GM21825 (cell line): ENCODE data around the gene MAPK8IP1.

Experiments
- ATAC-seq: cut with Tn5 transposase; IDR thresholded peaks from one replicate; pipeline ENCODE4 v1.9.1; 2021; ENCODE audit warnings: mild to moderate bottlenecking, moderate library complexity; ENCODE audit not compliant: unreplicated experiment

MAPK8IP1 gene

DNA sequence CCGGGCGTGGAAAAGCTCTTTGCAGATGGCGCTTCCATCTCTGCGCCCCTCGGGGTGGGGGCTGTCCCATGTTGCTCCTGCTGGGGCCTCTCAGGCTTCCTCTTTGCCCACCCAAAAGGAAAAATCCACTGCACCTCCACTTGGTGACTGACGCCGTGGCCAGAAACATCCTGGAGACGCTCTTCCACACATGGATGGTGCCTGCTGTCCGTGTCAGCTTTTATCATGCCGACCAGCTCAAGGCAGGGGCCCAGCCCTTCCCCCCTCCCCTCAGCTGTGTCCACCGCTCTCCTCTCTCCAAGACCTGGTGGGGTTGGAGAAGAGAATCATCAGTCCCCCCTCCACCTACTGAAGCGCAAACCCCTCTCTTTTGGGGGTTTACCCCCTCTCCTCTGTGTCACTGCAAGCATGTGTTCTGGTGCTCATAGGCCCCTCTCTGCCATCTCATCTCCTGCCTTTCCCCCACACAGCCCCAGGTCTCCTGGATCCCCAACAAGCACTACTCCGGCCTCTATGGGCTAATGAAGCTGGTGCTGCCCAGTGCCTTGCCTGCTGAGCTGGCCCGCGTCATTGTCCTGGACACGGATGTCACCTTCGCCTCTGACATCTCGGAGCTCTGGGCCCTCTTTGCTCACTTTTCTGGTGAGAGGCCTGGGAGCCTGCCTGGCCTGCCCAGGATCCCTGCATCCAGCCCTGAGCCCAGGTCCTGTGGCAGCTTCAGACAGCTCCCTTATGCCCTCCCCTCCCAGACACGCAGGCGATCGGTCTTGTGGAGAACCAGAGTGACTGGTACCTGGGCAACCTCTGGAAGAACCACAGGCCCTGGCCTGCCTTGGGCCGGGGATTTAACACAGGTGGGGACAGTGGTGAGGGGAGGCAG, 38.8 kb downstream of the MAPK8IP1 start:
- no peak for ATAC-seq

DNA sequence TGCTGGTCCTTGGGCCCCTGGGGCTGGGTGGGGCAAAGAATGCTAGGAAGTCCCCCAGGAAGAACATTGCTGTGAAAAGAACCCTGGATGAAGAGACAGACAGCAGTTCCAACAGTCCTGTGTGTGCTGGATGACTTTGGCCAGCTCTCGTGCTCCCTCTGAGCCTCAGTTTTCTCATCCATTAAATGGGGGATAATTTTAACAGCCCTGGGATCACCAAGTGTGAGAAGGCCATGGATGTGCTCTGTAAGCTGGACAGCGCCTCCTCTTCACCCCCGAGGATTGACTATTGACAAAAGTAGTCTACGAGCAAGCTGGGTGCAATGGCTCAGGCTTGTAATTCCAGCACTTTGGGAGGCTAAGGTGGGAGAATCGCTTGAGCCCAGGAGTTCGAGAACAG, 39.5 kb downstream of the MAPK8IP1 start:
- ATAC-seq = no peak

DNA sequence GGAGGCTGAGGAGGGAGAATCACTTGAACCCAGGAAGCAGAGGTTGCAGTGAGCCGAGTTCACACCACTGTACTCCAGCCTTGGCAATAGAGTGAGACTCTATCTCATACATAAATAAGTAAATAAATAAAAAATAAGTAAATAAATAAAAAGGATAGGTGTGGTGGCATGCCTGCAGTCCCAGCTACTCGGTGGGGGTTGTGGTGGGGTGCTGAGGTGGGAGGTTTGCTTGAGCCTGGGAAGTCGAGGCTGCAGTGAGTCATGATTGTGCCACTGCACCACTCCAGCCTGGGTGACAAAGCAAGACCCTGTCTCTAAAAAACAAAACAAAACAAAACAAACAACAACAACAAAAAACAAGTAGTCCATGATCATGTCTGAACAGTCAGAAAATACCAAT, 40.1 kb downstream of the MAPK8IP1 start:
- ATAC-seq = no peak

- ATAC-seq = no peak
These were observed 40.5 kb downstream of the MAPK8IP1 start for GRCh38 chr11:45926001-45926401.

DNA sequence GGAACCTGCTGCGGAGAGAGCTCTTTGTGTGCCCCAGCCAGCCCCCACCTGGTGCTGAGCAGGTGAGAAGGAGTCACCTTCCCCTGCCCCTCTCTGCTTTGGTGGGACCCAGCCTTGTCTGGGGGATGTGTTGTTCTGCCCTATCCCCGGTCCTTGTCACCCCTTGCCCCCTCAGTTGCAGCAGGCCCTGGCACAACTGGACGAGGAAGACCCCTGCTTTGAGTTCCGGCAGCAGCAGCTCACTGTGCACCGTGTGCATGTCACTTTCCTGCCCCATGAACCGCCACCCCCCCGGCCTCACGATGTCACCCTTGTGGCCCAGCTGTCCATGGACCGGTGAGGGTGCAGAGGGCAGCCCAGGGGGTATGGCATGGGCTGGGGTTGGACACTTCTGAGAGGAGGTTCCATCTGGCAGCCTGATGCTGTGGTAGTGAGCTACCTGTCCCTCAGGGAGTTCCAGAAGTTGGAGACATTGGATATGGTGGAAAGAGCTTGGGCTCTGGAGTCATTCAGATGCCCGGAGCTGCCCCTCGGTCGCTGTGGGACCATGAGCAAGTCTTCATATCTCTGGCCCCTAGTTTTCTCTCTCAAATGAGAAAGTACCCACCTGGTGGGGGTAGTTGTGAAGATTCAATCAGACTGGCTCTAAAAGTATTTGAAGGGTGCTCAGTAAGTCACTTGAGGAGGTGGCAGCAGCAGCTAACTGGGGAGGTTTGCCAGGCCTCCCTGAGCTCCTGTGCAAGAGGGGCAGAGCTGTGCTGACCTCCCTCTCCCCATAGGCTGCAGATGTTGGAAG, 41.3 kb downstream of the MAPK8IP1 start:
- ATAC-seq = no peak

GRCh38 chr11:45927332-45927683, 41.9 kb downstream of the MAPK8IP1 start:
- ATAC-seq = no peak

GRCh38 chr11:45927684-45928413, 42.4 kb downstream of the MAPK8IP1 start:
- ATAC-seq = no peak

GRCh38 chr11:45928535-45929215, 43.2 kb downstream of the MAPK8IP1 start:
- no peak for ATAC-seq

DNA sequence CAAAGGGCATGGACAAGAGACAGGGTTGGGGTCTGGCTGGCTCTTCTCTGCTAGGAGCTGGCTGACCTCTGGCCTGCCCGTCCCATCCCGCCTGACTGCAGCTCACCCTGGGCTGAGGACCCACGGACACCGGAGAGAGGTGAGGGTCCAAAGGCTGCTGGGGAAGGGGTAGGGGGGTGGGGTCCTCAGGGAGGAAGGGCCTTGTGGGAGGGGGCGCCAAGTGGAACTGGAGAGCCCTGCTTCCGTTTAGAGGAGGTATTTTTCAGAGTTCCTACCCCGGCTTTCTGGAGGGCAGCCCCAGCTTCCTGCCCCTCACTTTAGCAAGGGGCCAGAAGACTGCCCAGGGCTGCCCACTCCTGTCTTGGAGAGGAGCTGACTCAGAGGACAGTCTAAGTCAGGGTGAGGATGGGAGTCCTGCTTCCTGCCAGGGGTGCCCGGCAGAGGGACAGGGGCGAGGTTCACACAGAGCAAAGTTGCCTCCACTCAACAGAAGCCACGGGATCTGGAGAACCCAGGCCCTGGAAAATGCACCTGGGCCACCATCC, 44.1 kb downstream of the MAPK8IP1 start:
- no peak for ATAC-seq

DNA sequence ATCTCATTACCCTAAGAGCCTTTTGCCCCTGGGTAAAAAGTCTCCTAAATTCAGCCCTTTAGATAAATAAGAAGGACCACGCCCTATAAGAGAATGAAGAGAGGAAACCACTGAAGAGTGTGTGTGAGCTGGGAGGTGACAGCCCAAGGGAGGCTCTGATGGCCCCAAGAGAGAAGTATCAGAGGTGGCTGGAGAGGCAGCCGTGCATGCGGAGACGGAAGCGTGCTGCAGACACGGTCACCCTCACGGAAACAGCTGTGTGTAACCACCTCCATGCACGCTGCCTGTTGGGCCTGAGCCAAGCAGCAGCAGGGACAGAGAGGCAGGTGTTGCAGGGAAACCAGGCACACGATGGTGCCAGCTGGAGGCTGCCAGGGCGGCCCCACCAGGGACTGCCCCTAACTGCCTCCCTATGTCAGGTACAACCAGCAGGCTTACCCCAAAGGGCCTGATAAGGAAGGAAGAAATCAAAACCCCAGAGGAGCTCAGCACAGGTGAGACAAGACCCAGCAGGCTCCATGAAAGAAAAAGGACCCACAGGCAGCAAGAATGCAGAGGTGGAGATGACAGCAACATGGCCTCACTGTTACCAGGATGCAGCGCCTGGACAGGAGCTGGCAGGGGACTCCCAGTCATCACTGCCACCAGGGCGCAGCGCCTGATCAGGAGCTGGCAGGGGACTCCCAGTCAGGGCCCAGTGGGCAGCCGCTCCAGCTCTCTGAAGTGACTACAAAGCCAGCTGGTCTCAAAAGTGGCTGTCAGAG, 44.8 kb downstream of the MAPK8IP1 start:
- peak; percentile 86 for ATAC-seq

DNA sequence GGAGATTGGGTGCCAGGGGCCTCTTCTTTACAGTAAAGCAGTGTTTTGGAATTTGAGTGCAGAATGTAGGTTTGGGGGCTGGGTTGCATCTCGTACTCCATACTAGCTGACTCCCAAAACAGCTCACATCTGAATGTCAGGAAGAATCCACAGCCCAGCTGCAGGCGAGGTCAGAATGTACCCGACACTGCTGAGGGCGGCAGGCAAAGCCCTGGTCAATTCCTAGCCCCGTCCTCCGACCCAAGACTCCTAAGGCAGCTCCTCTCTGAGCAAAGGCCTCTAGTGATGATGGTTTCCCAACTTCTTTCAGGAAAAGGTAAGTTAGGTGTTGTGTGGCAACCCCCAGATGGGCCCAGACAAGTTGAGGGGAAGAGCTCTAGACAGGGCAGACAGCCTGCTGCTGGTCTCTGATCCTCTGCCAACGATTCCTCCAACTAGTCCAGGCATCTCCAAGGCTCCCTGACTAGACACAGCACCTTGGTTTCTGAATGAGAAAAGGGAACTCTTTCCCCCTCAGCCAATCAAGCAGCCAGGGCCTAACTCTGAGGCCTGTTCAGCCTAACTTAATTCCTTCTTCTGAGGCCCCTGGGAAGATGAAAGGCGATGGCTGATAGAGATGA, 45.6 kb downstream of the MAPK8IP1 start:
- ATAC-seq = no peak

GRCh38 chr11:45931739-45932138, 46.3 kb downstream of the MAPK8IP1 start:
- no peak for ATAC-seq

- ATAC-seq = no peak
These were observed 46.8 kb downstream of the MAPK8IP1 start for GRCh38 chr11:45932217-45932616.

DNA sequence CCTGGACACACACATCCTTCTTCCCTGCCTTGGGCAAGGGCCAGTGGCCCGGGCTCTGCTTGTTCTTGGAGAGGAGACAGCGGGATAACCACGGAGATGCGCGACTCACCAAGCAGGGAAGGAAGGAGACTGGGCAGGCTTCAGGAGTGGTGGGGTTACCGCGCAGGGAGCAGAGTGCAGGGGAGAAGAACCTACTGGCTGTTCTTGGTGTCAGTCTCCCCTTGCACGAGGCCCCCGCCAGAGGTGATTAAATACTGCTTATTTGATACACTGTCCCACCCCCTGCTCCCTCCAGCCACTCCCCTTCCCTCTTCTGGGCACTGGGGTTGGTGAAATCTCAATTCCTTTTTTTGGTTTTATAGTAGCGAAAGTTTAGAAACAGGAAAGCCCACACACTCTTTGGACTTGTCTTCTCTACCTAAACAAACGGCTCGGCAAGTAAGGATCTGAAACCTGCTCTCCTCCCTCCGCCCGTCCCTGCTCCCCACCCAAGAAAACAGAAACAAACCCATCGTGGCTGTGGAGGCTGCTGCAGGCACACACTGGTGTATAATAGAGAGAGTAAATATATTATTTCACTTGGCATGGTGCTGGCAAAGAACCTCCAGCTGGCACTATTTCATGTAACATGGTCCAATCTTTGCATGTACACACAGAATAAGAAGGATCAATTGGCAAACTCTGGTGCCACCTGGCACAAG, 47.8 kb downstream of the MAPK8IP1 start:
- no peak for ATAC-seq

GRCh38 chr11:45933846-45934579, 48.6 kb downstream of the MAPK8IP1 start:
- no peak for ATAC-seq

DNA sequence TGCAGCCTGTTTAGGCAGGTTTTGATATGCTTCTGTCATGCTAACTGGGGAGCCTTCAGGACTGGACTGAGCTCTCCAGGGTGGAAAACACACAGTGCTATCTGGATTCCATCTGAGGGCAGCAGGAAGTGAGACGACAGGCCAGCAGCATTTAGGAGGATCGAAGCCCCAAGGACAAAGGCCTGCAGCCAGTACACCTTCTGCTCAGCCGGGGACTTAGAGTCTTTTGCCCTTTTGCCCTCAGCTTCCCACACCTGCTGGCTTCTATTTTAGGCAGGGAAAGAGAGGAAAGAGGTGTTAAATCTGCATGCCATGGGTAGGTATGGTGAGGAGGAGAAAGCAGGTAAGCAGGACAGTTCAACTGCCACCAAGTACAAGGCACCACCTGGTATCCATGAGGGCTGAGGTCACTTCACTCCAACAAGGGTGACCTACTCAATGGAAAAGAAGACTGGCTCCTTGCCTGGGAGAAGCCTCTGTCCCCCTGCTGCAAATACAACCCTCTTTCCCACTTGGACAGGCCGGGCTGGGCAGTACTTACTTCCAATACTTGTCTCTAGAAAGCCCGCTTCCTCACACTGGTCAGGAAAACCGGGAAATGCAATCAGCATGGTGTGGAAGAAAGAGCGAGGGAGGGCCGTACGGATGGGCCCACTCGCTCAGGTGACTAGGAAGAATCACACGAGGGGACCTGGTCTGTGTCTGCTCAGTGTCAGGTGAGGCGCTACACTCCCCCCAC, 49.3 kb downstream of the MAPK8IP1 start:
- no peak for ATAC-seq

DNA sequence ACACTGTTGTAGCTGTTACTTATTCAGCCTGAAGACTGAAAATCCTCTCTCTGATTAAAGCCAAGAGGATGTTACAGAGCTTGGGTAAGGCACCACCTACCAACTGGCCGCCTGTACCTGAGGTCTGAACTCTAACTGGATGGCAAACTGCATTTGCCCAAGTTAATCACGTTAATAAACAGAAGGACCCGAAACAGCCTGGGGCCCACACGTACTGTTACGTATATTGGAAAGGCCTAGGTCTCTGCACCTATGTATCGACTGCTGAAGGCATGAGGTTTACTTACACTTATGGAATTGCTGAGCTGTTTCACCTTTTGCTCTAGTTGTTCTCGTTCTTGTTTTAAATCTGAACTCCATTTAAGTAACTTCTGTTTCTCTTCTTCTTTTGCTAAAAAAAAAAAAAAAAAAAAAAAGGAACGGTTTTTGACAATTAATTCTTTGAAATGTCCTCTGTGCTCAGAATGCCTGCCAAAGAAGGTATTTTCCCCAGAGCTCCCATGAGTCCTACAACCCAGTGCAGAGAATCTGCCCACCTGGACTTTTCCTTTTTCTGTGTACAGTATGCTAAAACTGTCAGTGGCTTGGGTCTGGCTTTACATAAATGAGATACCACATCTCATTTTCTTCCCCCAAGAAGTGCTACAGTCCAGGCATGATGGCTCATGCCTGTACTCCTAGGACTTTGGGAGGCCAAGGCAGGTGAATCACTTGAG, 50.1 kb downstream of the MAPK8IP1 start:
- ATAC-seq = no peak
